Measurements from ENCODE around the gene DGCR8.

DNA sequence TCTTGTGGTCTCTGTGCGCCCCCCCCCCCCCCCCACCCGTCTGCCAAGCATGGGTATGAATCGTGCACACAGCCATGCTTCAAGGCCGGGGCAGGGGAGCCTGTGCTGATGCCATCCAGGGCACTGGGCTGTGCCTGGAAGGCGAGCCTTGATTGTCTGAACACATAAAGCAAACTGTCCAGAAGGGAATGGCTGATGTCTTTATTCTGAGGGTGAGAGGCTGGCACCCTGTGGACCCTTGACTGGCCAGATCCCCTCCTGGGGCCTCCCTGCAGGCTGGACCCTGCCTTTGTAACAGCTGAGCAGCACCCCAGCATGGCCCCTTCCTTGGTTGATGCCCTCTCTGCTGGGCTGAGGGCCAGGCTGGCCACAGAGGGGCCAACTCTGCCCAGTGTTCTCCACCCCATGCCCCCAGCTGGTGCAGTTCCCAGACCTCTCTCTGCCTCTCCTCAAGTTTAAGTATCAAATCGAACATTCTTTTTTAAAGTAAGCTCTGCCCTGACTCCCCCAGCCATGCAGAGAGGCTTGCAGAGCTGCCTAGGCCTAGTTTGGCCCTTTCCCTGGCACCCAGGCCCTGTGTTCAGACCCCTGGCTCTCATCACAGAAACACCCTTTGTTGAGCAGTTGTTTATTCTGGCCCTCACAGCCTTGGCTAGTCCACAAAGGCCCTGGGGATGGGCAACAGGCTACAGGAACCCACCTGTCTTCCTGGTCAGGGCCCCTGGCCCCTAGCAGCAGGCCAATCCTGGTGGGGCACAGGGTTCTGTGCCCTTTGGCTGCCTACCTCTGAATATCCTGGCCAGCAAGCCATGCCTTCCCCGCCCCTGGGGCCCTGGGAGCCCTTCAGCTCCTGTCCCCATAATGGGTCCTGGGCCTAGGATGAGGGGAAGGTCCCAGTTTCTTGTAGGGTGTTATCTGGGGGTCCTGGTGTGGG lies 31.9 kb downstream of the DGCR8 start:
- TF ChIP-seq, protein P1, sequence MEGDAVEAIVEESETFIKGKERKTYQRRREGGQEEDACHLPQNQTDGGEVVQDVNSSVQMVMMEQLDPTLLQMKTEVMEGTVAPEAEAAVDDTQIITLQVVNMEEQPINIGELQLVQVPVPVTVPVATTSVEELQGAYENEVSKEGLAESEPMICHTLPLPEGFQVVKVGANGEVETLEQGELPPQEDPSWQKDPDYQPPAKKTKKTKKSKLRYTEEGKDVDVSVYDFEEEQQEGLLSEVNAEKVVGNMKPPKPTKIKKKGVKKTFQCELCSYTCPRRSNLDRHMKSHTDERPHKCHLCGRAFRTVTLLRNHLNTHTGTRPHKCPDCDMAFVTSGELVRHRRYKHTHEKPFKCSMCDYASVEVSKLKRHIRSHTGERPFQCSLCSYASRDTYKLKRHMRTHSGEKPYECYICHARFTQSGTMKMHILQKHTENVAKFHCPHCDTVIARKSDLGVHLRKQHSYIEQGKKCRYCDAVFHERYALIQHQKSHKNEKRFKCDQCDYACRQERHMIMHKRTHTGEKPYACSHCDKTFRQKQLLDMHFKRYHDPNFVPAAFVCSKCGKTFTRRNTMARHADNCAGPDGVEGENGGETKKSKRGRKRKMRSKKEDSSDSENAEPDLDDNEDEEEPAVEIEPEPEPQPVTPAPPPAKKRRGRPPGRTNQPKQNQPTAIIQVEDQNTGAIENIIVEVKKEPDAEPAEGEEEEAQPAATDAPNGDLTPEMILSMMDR (IDR thresholded peaks at IDR 0.05), result no peak
- TF ChIP-seq EP300 (IDR thresholded peaks at IDR 0.05; ENCODE audit: low read depth), result no peak
- no peak for TF ChIP-seq POLR2AphosphoS5 (IDR thresholded peaks at IDR 0.05)
